ENCODE measurements around the gene PDE7B. TPM values are rescaled to one million over a fixed set of nuclear protein-coding genes. Genes with fewer than 3 reads are reported as not detected.

The PDE7B gene
- total and polyA plus RNA-seq, 2 of the 13 experiments (the other 11 are each of a cell fraction or from before 2014, with no cell fraction given), result not detected

- FAIRE-seq, result no peak
- no peaks in the 10 kb centered on the region for H3K36me3 ChIP-seq (replicated peaks in 1 of 2; ENCODE audit: control insufficient read depth in 1 of 2, insufficient read depth in 2 of 2, low read length in 2 of 2)
- POLR2A ChIA-PET, result no interaction called here
- no peaks in the 10 kb centered on the region for H3K27me3 ChIP-seq (ENCODE audit: control insufficient read depth in 1 of 2, insufficient read depth in 2 of 2, low read length in 2 of 2)
- BruUV-seq (replicated peaks), result no TSS peak
- no peak for DNase-seq (ENCODE audit: low spot score)
- H3K27ac ChIP-seq (ENCODE audit: extremely low read length, insufficient read depth, low read length), result no peak overlapping the region
- no peak overlapping the region for H2AFZ ChIP-seq (ENCODE audit: low read length)
- TF ChIP-seq SIX4 (CRISPR knock-in tag; IDR thresholded peaks at IDR 0.05) (no peak), YY1 (IDR thresholded peaks at IDR 0.05; ENCODE audit: insufficient read depth, insufficient replicate concordance, low read depth, low read length) (no peak), HIVEP1 (CRISPR knock-in tag; IDR thresholded peaks at IDR 0.05) (no peak), NFRKB (IDR thresholded peaks at IDR 0.05) (no peak), KDM6A (CRISPR knock-in tag; IDR thresholded peaks at IDR 0.05; ENCODE audit: low read depth) (no peak), ZNF616 (CRISPR knock-in tag; IDR thresholded peaks at IDR 0.05; ENCODE audit: low read depth) (no peak), SETDB1 (CRISPR knock-in tag; IDR thresholded peaks at IDR 0.05; ENCODE audit: borderline replicate concordance) (no peak), ZNF253 (CRISPR knock-in tag; IDR thresholded peaks at IDR 0.05; ENCODE audit: borderline replicate concordance) (no peak), SRSF9 (IDR thresholded peaks at IDR 0.05; ENCODE audit: borderline replicate concordance, insufficient read depth, low read depth, low read length, poor library complexity, severe bottlenecking) (no peak), HNF4G (IDR thresholded peaks at IDR 0.05; ENCODE audit: borderline replicate concordance, low read depth, low read length) (no peak), HNF4G (CRISPR knock-in tag; IDR thresholded peaks at IDR 0.05; ENCODE audit: borderline replicate concordance, low read depth) (no peak), ZXDC (CRISPR knock-in tag; IDR thresholded peaks at IDR 0.05) (no peak), ZNF496 (CRISPR knock-in tag; IDR thresholded peaks at IDR 0.05; ENCODE audit: insufficient replicate concordance) (no peak), ZNF775 (CRISPR knock-in tag; IDR thresholded peaks at IDR 0.05; ENCODE audit: borderline replicate concordance) (no peak), ARID4A (CRISPR knock-in tag; IDR thresholded peaks at IDR 0.05; ENCODE audit: borderline replicate concordance) (no peak)
- ATAC-seq, result no peak
- CTCF ChIA-PET (ENCODE audit: low intra/inter-chr PET ratio, low total read pairs), result no interaction called here
- H3K9ac ChIP-seq (ENCODE audit: insufficient read depth, low read depth, low read length), result no peak overlapping the region
- in situ Hi-C loops (cut with HindIII; ENCODE audit: extremely low pct_ligation_motif_present, low pct_unique_long_range_greater_than_20kb), result no loop called here
- no peaks in the 10 kb centered on the region for H4K20me1 ChIP-seq (ENCODE audit: insufficient read depth, low read length)
- H3K79me2 ChIP-seq (ENCODE audit: insufficient read depth, low read length), result no peaks in the 10 kb centered on the region
- intact Hi-C loops (cut with micrococcal nuclease; ENCODE audit: unreplicated experiment), result no loop called here
- no peaks in the 10 kb centered on the region for H3K4me1 ChIP-seq (ENCODE audit: insufficient read depth, low read length)
- no peaks in the 10 kb centered on the region for H3K9me3 ChIP-seq (ENCODE audit: low read length)
- no peak overlapping the region for H3K4me3 ChIP-seq (replicated peaks in 1 of 3; ENCODE audit: insufficient read depth in 1 of 3, low read depth in 2 of 3, low read length in 3 of 3)
- H3K4me2 ChIP-seq (ENCODE audit: low read depth, low read length), result no peak overlapping the region
Observed at GRCh38 chr6:135976585-135976984, 125.1 kb downstream of the PDE7B start.
